H1 (cell line): ENCODE data around the gene MARCHF3. TPM values are rescaled to one million over a fixed set of nuclear protein-coding genes. Genes with fewer than 3 reads are reported as not detected.

Source experiments
- CTCF ChIA-PET: fragments of 300-600 bp; sonication (Branson Sonifier 250); formaldehyde crosslinking; loops from one replicate; lab custom pipeline; 2021; ENCODE audit not compliant: partially characterized antibody; lab: Charles Lee
- POLR2A ChIA-PET: fragments of 300-600 bp; sonication (Branson Sonifier 250); formaldehyde crosslinking; loops from one replicate; lab custom pipeline; 2021; ENCODE audit warnings: inconsistent platforms; ENCODE audit not compliant: partially characterized antibody; lab: Charles Lee
- DNase-seq, 2 experiments: peaks; one replicate each; pipeline versions ENCODE4 v3.0.0 to v3.0.0-alpha.2; 2010 to 2022; ENCODE audit warnings: low spot score in 2 of 2, low read depth in 1 of 2, mixed read lengths in 1 of 2
- FAIRE-seq: peaks from 2 replicates; lab custom pipeline; 2011; peaks lifted over from hg19 to GRCh38; lab: Jason Lieb, UNC
- H2AFZ ChIP-seq: 2 replicates; pipeline ENCODE4 v1.8.1; 2012; ENCODE audit warnings: low read length, inconsistent platforms
- H2AK5ac ChIP-seq: 2 replicates; pipeline ENCODE4 v1.6.1; 2013; ENCODE audit warnings: low read depth, low read length
- H2BK120ac ChIP-seq: replicated peaks from 2 replicates; pipeline ENCODE3; 2013; ENCODE audit warnings: low read depth, low read length, inconsistent platforms
- H2BK12ac ChIP-seq: 2 replicates; pipeline ENCODE4 v1.6.1; 2013; ENCODE audit warnings: low read depth, low read length
- H2BK15ac ChIP-seq: 2 replicates; pipeline ENCODE4 v1.6.1; 2013; ENCODE audit warnings: low read length
- H2BK20ac ChIP-seq: 2 replicates; pipeline ENCODE4 v1.6.1; 2013; ENCODE audit warnings: low read length
- H2BK5ac ChIP-seq: 2 replicates; pipeline ENCODE4 v1.6.1; 2013; ENCODE audit warnings: low read depth, low read length
- H3K14ac ChIP-seq: 2 replicates; pipeline ENCODE4 v1.6.1; 2013; ENCODE audit warnings: inconsistent platforms; ENCODE audit not compliant: insufficient read length
- H3K18ac ChIP-seq: 2 replicates; pipeline ENCODE4 v1.6.1; 2013; ENCODE audit warnings: low read length; ENCODE audit errors: extremely low read depth
- H3K23ac ChIP-seq: 2 replicates; pipeline ENCODE4 v1.6.1; 2013; ENCODE audit warnings: inconsistent platforms; ENCODE audit not compliant: insufficient read length
- H3K23me2 ChIP-seq: 2 replicates; pipeline ENCODE4 v1.6.1; 2013; ENCODE audit warnings: low read depth, low read length
- H3K27ac ChIP-seq: 2 replicates; pipeline ENCODE4 v1.6.1; 2011; ENCODE audit warnings: low read depth, low read length, inconsistent platforms
- H3K27me3 ChIP-seq, 4 experiments: replicated peaks in 1 of 4; 1 replicate in 1 of 4; 2 replicates in 3 of 4; pipeline versions ENCODE4 v1.6.1 to v1.8.1; 2011 to 2013; ENCODE audit warnings: low read length in 3 of 4, mild to moderate bottlenecking in 3 of 4, inconsistent platforms in 2 of 4, mixed read lengths in 2 of 4, moderate library complexity in 1 of 4; ENCODE audit not compliant: control insufficient read depth in 3 of 4, insufficient read depth in 3 of 4; ENCODE audit errors: extremely low read depth in 1 of 4
- H3K36me3 ChIP-seq, 4 experiments: 2 replicates each; pipeline versions ENCODE4 v1.6.1 to v1.8.1; 2011 to 2013; ENCODE audit warnings: mild to moderate bottlenecking in 4 of 4, low read length in 3 of 4, moderate library complexity in 2 of 4, control low read depth in 1 of 4, inconsistent platforms in 1 of 4; ENCODE audit not compliant: insufficient read depth in 4 of 4, control insufficient read depth in 2 of 4
- H3K4ac ChIP-seq: replicated peaks from 2 replicates; pipeline ENCODE3; 2013; ENCODE audit warnings: low read length, low read depth, mixed read lengths, inconsistent platforms; ENCODE audit not compliant: insufficient read length
- H3K4me1 ChIP-seq, 4 experiments: replicated peaks in 1 of 4; 1 replicate in 1 of 4; 2 replicates in 3 of 4; pipeline versions ENCODE4 v1.6.1 to v1.8.1; 2011 to 2013; ENCODE audit warnings: low read length in 3 of 4, inconsistent platforms in 2 of 4, mixed read lengths in 1 of 4; ENCODE audit not compliant: insufficient read depth in 4 of 4, control insufficient read depth in 3 of 4
- H3K4me2 ChIP-seq, 2 experiments: 2 replicates each; pipeline versions ENCODE4 v1.6.1 to v1.8.1; 2011 to 2013; ENCODE audit warnings: low read depth in 2 of 2, low read length in 2 of 2, control low read depth in 1 of 2, inconsistent platforms in 1 of 2, mild to moderate bottlenecking in 1 of 2; ENCODE audit not compliant: insufficient read depth in 1 of 2
- H3K4me3 ChIP-seq, 4 experiments: fragments of 200-600, 300-600 bp in 1 of 4; sonication (generic), shearing (Covaris generic), sonication (Bioruptor Twin) in 1 of 4; 2 replicates each; pipeline versions ENCODE4 v1.5.1 to v1.8.1; 2011 to 2016; ENCODE audit warnings: low read length in 4 of 4, low read depth in 3 of 4, control low read depth in 2 of 4, inconsistent platforms in 2 of 4, mild to moderate bottlenecking in 2 of 4, mixed read lengths in 1 of 4, moderate library complexity in 1 of 4; ENCODE audit not compliant: insufficient read depth in 2 of 4; ENCODE audit errors: extremely low read depth in 1 of 4
- H3K56ac ChIP-seq: replicated peaks from 2 replicates; pipeline ENCODE3; 2013; ENCODE audit warnings: low read depth, mild to moderate bottlenecking, mixed read lengths, low read length, inconsistent platforms; ENCODE audit not compliant: insufficient read length
- H3K79me1 ChIP-seq: 2 replicates; pipeline ENCODE4 v1.6.1; 2013; ENCODE audit warnings: low read depth, low read length, control low read depth
- H3K79me2 ChIP-seq, 2 experiments: 2 replicates each; pipeline versions ENCODE4 v1.6.1 to v1.8.1; 2012 to 2013; ENCODE audit warnings: low read length in 2 of 2, mild to moderate bottlenecking in 2 of 2, inconsistent platforms in 1 of 2; ENCODE audit not compliant: insufficient read depth in 2 of 2, control insufficient read depth in 1 of 2
- H3K9ac ChIP-seq, 4 experiments: replicated peaks in 1 of 4; 1 replicate in 1 of 4; 2 replicates in 3 of 4; pipeline versions ENCODE4 v1.6.1 to v1.8.1; 2011 to 2013; ENCODE audit warnings: low read depth in 3 of 4, low read length in 3 of 4, control low read depth in 2 of 4, mild to moderate bottlenecking in 2 of 4, moderate library complexity in 2 of 4, inconsistent platforms in 1 of 4; ENCODE audit errors: extremely low read depth in 1 of 4
- H3K9me3 ChIP-seq, 2 experiments: 2 replicates each; pipeline versions ENCODE4 v1.6.1 to v1.8.1; 2012 to 2013; ENCODE audit warnings: mild to moderate bottlenecking in 2 of 2, moderate library complexity in 2 of 2, control low read depth in 1 of 2, inconsistent platforms in 1 of 2, low read depth in 1 of 2, low read length in 1 of 2, mixed read lengths in 1 of 2; ENCODE audit not compliant: insufficient read depth in 2 of 2
- H4K20me1 ChIP-seq, 2 experiments: replicated peaks in 1 of 2; 2 replicates each; pipeline versions ENCODE3 to v1.8.1; 2011 to 2013; ENCODE audit warnings: inconsistent platforms in 2 of 2, low read length in 2 of 2, mild to moderate bottlenecking in 1 of 2; ENCODE audit not compliant: insufficient read depth in 2 of 2, control insufficient read depth in 1 of 2
- H4K5ac ChIP-seq: 2 replicates; pipeline ENCODE4 v1.6.1; 2013; ENCODE audit warnings: low read length, low read depth, mixed read lengths, inconsistent platforms; ENCODE audit not compliant: insufficient read length
- H4K8ac ChIP-seq: 2 replicates; pipeline ENCODE4 v1.8.0; 2013; ENCODE audit warnings: mild to moderate bottlenecking, moderate library complexity, low read length, inconsistent platforms; ENCODE audit not compliant: insufficient read depth; ENCODE audit errors: extremely low read depth
- H4K91ac ChIP-seq: replicated peaks from 2 replicates; pipeline ENCODE3; 2013; ENCODE audit warnings: low read length, mixed read lengths, inconsistent platforms; ENCODE audit not compliant: insufficient read length
- BACH1 ChIP-seq: IDR thresholded peaks from 2 replicates; pipeline ENCODE4 v1.6.1; 2012; ENCODE audit warnings: low read length, improper control_type of control experiment
- CBX5 ChIP-seq: fragments of 300-800, 300-1000 bp; sonication (generic); IDR thresholded peaks from 2 replicates; pipeline ENCODE4 v1.7.1; 2016; ENCODE audit warnings: antibody characterized with exemption, low read length, low read depth
- CBX8 ChIP-seq: fragments of 300-800, 300-1000 bp; sonication (generic); IDR thresholded peaks from 2 replicates; pipeline ENCODE4 v1.7.1; 2016; ENCODE audit warnings: low read depth, low read length, borderline replicate concordance
- CEBPB ChIP-seq: IDR thresholded peaks from 2 replicates; pipeline ENCODE4 v1.6.1; 2012; ENCODE audit warnings: low read depth, low read length
- CREB1 ChIP-seq: IDR thresholded peaks from 2 replicates; pipeline ENCODE4 v1.6.1; 2012; ENCODE audit warnings: inconsistent platforms
- GABPA ChIP-seq: IDR thresholded peaks from 2 replicates; pipeline ENCODE4 v1.6.1; 2011; ENCODE audit warnings: mild to moderate bottlenecking, low read length, moderate library complexity, borderline replicate concordance; ENCODE audit not compliant: insufficient read depth
- HDAC2 ChIP-seq, 2 experiments: fragments of 300-600 bp in 1 of 2; sonication (generic) in 1 of 2; IDR thresholded peaks; 2 replicates each; pipeline ENCODE4 v1.6.1; 2011 to 2012; ENCODE audit warnings: low read depth in 2 of 2, low read length in 2 of 2, mild to moderate bottlenecking in 2 of 2, moderate library complexity in 2 of 2, borderline replicate concordance in 1 of 2, inconsistent platforms in 1 of 2
- MAFK ChIP-seq: IDR thresholded peaks from 2 replicates; pipeline ENCODE4 v1.6.1; 2012; ENCODE audit warnings: low read depth, mild to moderate bottlenecking, improper control_type of control experiment, low read length
- PHF8 ChIP-seq: fragments of 200-600 bp; sonication (generic); conservative IDR thresholded peaks from 2 replicates; pipeline ENCODE4 v1.7.1; 2012; ENCODE audit warnings: low read depth, mild to moderate bottlenecking, inconsistent platforms, low read length, moderate library complexity
- POLR2AphosphoS5 ChIP-seq: IDR thresholded peaks from 2 replicates; pipeline ENCODE4 v1.6.1; 2011; ENCODE audit warnings: low read depth, low read length
- SP1 ChIP-seq: IDR thresholded peaks from 2 replicates; pipeline ENCODE4 v1.6.1; 2011; ENCODE audit warnings: low read depth, low read length
- SP2 ChIP-seq: IDR thresholded peaks from 2 replicates; pipeline ENCODE4 v1.6.1; 2012; ENCODE audit warnings: mild to moderate bottlenecking, low read length, inconsistent platforms
- TAF7 ChIP-seq: optimal IDR thresholded peaks from 2 replicates; pipeline ENCODE3; 2011; ENCODE audit warnings: low read depth, mild to moderate bottlenecking, inconsistent platforms, low read length, moderate library complexity, borderline replicate concordance
- YY1 ChIP-seq: IDR thresholded peaks from 2 replicates; pipeline ENCODE4 v1.6.1; 2011; ENCODE audit warnings: low read depth, mild to moderate bottlenecking, low read length
- ZNF274 ChIP-seq: IDR thresholded peaks from 2 replicates; pipeline ENCODE4 v1.7.0; 2012; ENCODE audit warnings: low read length, borderline replicate concordance; ENCODE audit errors: extremely low read depth
- WGBS, 2 experiments: shearing (Covaris generic) in 1 of 2; methylation state at CpG; one replicate each; pipeline versions ENCODE4 v1.1.6 to v1.1.7; 2013 to 2015; ENCODE audit warnings: low lambda C conversion rate in 2 of 2, mixed read lengths in 2 of 2, inconsistent platforms in 1 of 2, low coverage in 1 of 2, missing lambda C conversion rate in 1 of 2; ENCODE audit not compliant: insufficient replicate concordance in 2 of 2, insufficient coverage in 1 of 2, insufficient read length in 1 of 2; ENCODE audit errors: extremely low coverage in 1 of 2, missing lambda C conversion rate in 1 of 2; 5-methylcytosine and 5-hydroxymethylcytosine counted together
- polyA plus RNA-seq, 7 experiments: library from polyadenylated mRNA; depleted of rRNA in 3 of 7; stranded (reverse) in 5 of 7; unstranded in 2 of 7; fragments of >200 nt in 5 of 7; fragments of 200-250 nt in 2 of 7; gene quantifications; 1 replicate in 5 of 7; 2 replicates in 1 of 7; 4 replicates in 1 of 7; pipeline versions ENCODE4 v1.2.1 to v1.2.3, GENCODE V29; 2011 to 2013; ENCODE audit warnings: missing spikeins in 2 of 7, mixed read lengths in 2 of 7
- total RNA-seq: library from RNA; stranded (reverse); fragmentation: NEBNext Ultra II Directional; extraction: Animal tissue kit (Norgen Biotek cat#: 25700); gene quantifications from 2 replicates; pipeline ENCODE4 v1.2.1, GENCODE V29; 2021

The MARCHF3 gene
- total and polyA plus RNA-seq, 2 of the 8 experiments (the other 6 are each of a cell fraction or from before 2014, with no cell fraction given) = 12.0 to 16.9 TPM

- no peak overlapping the region for H3K23ac ChIP-seq
- no peak overlapping the region for H4K8ac ChIP-seq
- ChIA-PET CTCF (no interaction called here), POLR2A (interaction anchor here (0.6 kb wide), 1 partner anchor 275 kb away, joined by 3 read pairs; no protein-coding TSS in a partner anchor)
- no peaks in the 10 kb centered on the region for H3K9me3 ChIP-seq
- H3K23me2 ChIP-seq = no peaks in the 10 kb centered on the region
- no peak overlapping the region for H3K4ac ChIP-seq
- no peak overlapping the region for H2AFZ ChIP-seq
- no peak overlapping the region for H2BK15ac ChIP-seq
- H3K18ac ChIP-seq = no peak overlapping the region
- no peak overlapping the region for H4K5ac ChIP-seq
- WGBS, 2 experiments = 81% methylated on average over 4 of the region's 4 CpGs; no CpG with 5 or more reads in 1 of the 2 experiments
- no peak overlapping the region for H3K4me3 ChIP-seq
- no peaks in the 10 kb centered on the region for H3K36me3 ChIP-seq
- no peaks in the 10 kb centered on the region for H3K27me3 ChIP-seq
- FAIRE-seq = no peak
- H3K4me1 ChIP-seq = peaks cover 0 to 6% (median 4%) of the 10 kb centered on the region in 4 experiments; a peak in 2 of 7 replicates
- no peaks in the 10 kb centered on the region for H3K79me1 ChIP-seq
- no peak overlapping the region for H3K9ac ChIP-seq
- DNase-seq = no peak
- no peak overlapping the region for H2BK12ac ChIP-seq
- H4K91ac ChIP-seq = no peak overlapping the region
- H3K27ac ChIP-seq = no peak overlapping the region
- no peak overlapping the region for H2BK5ac ChIP-seq
- H4K20me1 ChIP-seq = no peaks in the 10 kb centered on the region
- no peak overlapping the region for H3K4me2 ChIP-seq
- no peak overlapping the region for H3K56ac ChIP-seq
- H2BK120ac ChIP-seq = no peak overlapping the region
- no peaks in the 10 kb centered on the region for H3K79me2 ChIP-seq
- no peak overlapping the region for H3K14ac ChIP-seq
- no peak overlapping the region for H2BK20ac ChIP-seq
- no peak overlapping the region for H2AK5ac ChIP-seq
- TF ChIP-seq TAF7 = no peak
- no peak for TF ChIP-seq CBX5
- TF ChIP-seq CBX8 = no peak
- no peak for TF ChIP-seq CREB1
- TF ChIP-seq MAFK = no peak
- no peak for TF ChIP-seq ZNF274
- no peak for TF ChIP-seq HDAC2 (IDR thresholded peaks at IDR 0.05; ENCODE audit: borderline replicate concordance in 1 of 2, low read depth in 2 of 2, low read length in 2 of 2)
- TF ChIP-seq PHF8 = no peak
- no peak for TF ChIP-seq SP2
- TF ChIP-seq SP1 = no peak
- no peak for TF ChIP-seq YY1
- TF ChIP-seq CEBPB = no peak
- TF ChIP-seq GABPA = no peak
- TF ChIP-seq BACH1 = no peak
- no peak for TF ChIP-seq POLR2AphosphoS5
Observed at GRCh38 chr5:126878634-126879033, 151.7 kb downstream of the MARCHF3 start.
